GM18517 (cell line): ENCODE measurements around the gene MED13L.

ENCODE experiments used
- ATAC-seq: cut with Tn5 transposase; IDR thresholded peaks from one replicate; pipeline ENCODE4 v1.9.1; 2021; ENCODE audit warnings: mild to moderate bottlenecking, moderate library complexity; ENCODE audit not compliant: unreplicated experiment

MED13L gene

GRCh38 chr12:116159593-116160200 is 117.8 kb downstream of the MED13L start:
- ATAC-seq: no peak

GRCh38 chr12:116159175-116159574 is 118.3 kb downstream of the MED13L start:
- ATAC-seq: no peak

DNA sequence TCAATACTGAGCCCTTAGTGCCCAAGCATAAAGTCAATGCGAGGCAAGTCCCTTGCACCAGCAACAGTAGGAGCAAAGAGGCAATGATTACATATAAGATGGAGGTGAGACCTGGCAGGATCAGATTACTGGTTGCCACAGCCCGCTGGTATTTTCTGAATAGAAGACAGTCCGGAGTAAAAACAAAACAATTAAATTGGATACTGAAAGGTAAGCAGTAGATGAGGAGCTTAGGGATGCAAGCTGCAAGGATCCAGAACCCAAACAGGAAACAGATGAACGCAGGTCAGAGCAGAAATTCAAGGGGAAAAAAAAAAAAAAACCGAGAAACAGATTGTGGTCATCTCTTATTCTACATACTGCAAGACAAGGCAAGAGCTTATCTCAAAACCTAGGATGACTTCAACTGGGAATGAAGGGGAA is 119.6 kb downstream of the MED13L start:
- no peak for ATAC-seq

GRCh38 chr12:116156614-116157013 is 120.9 kb downstream of the MED13L start:
- no peak for ATAC-seq

- no peak for ATAC-seq
Measured at GRCh38 chr12:116155383-116155782, 122.1 kb downstream of the MED13L start.

DNA sequence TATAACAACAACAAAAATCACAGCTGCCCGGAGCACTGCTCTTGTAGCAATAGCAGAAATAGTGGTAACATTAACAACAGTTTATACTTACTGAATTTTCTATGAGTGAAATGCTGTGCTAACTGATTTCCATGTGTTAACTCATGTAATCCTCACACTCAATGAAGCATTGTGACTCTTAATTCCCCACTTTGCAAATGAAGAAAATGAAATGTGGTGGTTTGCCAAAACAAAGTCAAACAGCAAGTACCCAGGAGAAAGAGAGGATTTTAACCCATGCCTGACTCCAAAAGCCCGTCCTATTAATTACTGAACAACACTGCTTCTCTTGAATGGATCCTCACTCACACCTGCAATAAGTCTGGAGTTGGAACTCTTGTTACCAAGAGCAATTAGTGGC is 123.5 kb downstream of the MED13L start:
- ATAC-seq: no peak

- no peak for ATAC-seq
Measured at GRCh38 chr12:116153113-116153512, 124.4 kb downstream of the MED13L start.

- ATAC-seq: no peak
Measured at GRCh38 chr12:116152268-116152667, 125.2 kb downstream of the MED13L start.

GRCh38 chr12:116150452-116150851 is 127.0 kb downstream of the MED13L start:
- ATAC-seq: no peak

GRCh38 chr12:116150001-116150400 is 127.5 kb downstream of the MED13L start:
- ATAC-seq: no peak

- no peak for ATAC-seq
Measured at GRCh38 chr12:116148844-116149243, 128.6 kb downstream of the MED13L start.

DNA sequence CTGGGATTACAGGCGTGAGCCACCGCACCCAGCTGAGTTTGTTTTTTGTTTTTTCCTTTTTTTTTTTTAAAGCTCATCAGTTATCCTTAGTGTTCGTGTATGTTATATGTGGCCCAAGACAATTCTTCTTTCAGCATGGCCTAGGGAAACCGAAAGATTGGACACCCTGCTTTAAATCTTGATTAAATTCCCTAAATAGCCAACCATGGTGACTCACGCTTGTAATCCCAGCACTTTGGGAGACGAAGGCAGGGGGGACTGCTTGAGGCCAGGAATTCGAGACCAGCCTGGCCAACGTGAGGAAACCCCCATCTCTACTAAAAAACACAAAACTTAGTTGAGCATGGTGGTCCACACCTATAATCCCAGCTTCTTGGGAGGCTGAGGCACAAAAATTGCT is 131.1 kb downstream of the MED13L start:
- no peak for ATAC-seq

DNA sequence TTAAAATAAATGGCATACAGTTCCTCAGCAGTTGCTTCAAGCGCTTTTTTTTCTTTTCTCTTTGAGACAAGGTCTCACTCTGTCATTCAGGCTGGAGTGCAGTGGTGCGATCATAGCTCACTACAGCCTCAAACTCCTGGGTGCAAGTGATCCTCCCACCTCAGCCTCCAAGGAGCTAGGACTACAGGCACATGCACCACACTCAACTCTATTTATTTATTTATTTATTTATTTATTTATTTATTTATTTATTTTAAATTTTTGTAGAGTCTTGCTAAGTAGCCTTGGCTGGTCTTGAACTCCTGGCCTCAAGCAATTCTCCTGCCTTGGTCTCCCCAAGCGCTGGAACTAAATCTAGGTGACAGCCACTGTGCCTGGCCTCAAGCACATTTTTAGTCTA is 132.0 kb downstream of the MED13L start:
- no peak for ATAC-seq

GRCh38 chr12:116144384-116144783 is 133.1 kb downstream of the MED13L start:
- no peak for ATAC-seq

DNA sequence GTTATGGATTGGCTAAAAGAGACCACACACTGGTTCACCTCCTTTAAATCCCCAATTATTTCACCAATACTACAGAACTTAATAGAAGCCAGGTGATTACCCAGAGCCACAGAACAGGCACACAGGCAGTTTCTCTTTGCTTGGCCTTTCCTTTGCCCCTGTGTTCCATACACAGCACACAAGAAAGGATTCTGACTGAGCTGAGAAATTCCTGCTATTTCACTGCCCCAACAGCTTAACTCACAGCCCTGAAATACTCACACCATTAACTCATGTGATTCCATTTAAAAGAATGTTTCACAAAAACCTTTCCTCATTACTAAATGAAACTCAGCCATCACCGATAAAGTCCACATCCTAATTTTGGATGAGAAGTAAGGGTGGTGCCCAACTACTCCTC is 133.6 kb downstream of the MED13L start:
- ATAC-seq: no peak

GRCh38 chr12:116142936-116143898 is 134.3 kb downstream of the MED13L start:
- no peak for ATAC-seq

DNA sequence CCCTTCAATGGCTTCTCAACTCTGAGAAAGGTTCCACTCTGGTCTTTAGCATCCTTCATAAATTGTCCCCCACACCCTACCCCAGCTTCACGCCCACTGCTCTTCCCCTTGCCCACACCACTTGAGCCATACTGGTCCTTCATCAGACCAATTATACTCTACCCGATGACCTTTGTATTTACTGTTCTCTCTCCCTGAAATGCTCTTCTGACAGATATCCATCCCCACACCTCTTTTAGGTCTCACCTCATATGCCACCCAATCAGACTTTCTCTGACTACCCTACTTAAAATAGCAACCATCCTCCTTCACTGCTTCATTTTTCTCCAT is 135.7 kb downstream of the MED13L start:
- ATAC-seq: no peak

DNA sequence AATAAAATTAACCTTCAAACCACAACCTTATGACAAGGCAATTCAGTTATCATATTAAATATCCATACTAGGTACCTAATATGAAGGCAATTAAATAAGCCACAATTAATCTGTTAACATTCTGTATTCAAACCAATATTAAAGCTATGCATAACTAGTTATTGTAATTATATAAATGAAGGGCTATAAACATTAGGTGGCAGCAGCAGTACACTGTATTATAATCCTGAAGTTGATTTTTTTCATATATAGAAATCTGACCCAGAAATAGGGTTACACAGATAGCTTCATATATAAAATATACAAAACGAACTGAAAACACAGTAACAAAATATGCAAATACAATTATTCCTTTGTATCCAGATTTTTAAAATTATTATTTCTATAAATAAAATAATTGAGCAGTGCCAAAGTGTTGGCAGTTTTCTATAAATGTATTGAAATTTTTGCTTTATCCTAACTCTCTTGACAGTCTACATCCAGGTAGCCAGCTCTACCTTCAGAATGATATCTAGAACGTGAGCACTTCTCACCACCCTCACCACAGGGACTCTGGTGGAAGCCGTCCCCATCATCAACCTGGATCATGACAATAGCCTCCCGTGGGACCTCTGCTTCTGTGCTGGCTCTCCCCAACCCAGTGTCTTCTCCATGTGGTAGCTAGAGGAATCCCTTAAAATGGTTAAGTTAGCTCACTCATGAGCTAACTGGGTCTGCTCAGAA is 136.2 kb downstream of the MED13L start:
- no peak for ATAC-seq

- no peak for ATAC-seq
Measured at GRCh38 chr12:116140529-116140928, 137.0 kb downstream of the MED13L start.

GRCh38 chr12:116138781-116139180 is 138.7 kb downstream of the MED13L start:
- no peak for ATAC-seq

- ATAC-seq: no peak
Measured at GRCh38 chr12:116138364-116138763, 139.1 kb downstream of the MED13L start.

- no peak for ATAC-seq
Measured at GRCh38 chr12:116137318-116137717, 140.2 kb downstream of the MED13L start.
